ENCODE results near the gene LRRC2.

The LRRC2 gene

GRCh38 chr3:46566040-46566641, at the start of gene LRRC2:
LRRC2 (minus strand) TSS chr3:46566302; CDS start chr3:46551591, 14,711 bp downstream.
- peak; percentile 17 for DNase-seq
- H3F3A ChIP-seq (ENCODE audit: insufficient read depth, low read length) = no peaks in the 10 kb centered on the region
- peak within 1 kb of the TSS; percentile 66 for H2AFZ ChIP-seq (ENCODE audit: low read length)
- H3K36me3 ChIP-seq (replicated peaks; ENCODE audit: insufficient read depth, low read length) = no peaks in the 10 kb centered on the region
- TF ChIP-seq CTCF (IDR thresholded peaks at IDR 0.05; ENCODE audit: low read length) (no peak), EZH2 (optimal IDR thresholded peaks at IDR 0.05; ENCODE audit: low read depth, low read length) (no peak), EZH2phosphoT487 (IDR thresholded peaks at IDR 0.05; ENCODE audit: low read length) (no peak)
- H3K9me3 ChIP-seq (replicated peaks; ENCODE audit: insufficient read depth, low read length) = no peaks in the 10 kb centered on the region
- H3K9ac ChIP-seq (ENCODE audit: low read length) = peak within 1 kb of the TSS; percentile 37; the same call in 1 of the 2 replicates
- H3K4me2 ChIP-seq (ENCODE audit: low read depth, low read length) = peak within 1 kb of the TSS; percentile 76
- no peaks in the 10 kb centered on the region for H4K20me1 ChIP-seq (ENCODE audit: insufficient read depth, low read length)
- no peaks in the 10 kb centered on the region for H3K9me2 ChIP-seq (replicated peaks; ENCODE audit: insufficient read depth, low read length)
- H3K79me2 ChIP-seq (ENCODE audit: low read length) = no peaks in the 10 kb centered on the region
- H3K4me3 ChIP-seq (ENCODE audit: low read length) = peak within 1 kb of the TSS; percentile 62
- H3K27ac ChIP-seq (ENCODE audit: low read length) = no peak within 1 kb of the TSS
- H3K4me1 ChIP-seq (ENCODE audit: low read length) = 0 out of 2 replicates have a peak, but pooled peaks cover 3% of the 10 kb centered on the region
- no peaks in the 10 kb centered on the region for H3K27me3 ChIP-seq (replicated peaks; ENCODE audit: insufficient read depth, low read length)

GRCh38 chr3:46615050-46615775, 49.1 kb upstream of the LRRC2 start:
- no peak for TF ChIP-seq EZH2phosphoT487 (IDR thresholded peaks at IDR 0.05; ENCODE audit: low read length)
- no peak for TF ChIP-seq CTCF (IDR thresholded peaks at IDR 0.05; ENCODE audit: low read length)
- no peak for TF ChIP-seq EZH2 (optimal IDR thresholded peaks at IDR 0.05; ENCODE audit: low read depth, low read length)
- no peaks in the 10 kb centered on the region for H3K36me3 ChIP-seq (replicated peaks; ENCODE audit: insufficient read depth, low read length)
- no peaks in the 10 kb centered on the region for H3K27me3 ChIP-seq (replicated peaks; ENCODE audit: insufficient read depth, low read length)
- H3F3A ChIP-seq (ENCODE audit: insufficient read depth, low read length) = no peaks in the 10 kb centered on the region
- no peaks in the 10 kb centered on the region for H3K79me2 ChIP-seq (ENCODE audit: low read length)
- no peaks in the 10 kb centered on the region for H3K4me1 ChIP-seq (ENCODE audit: low read length)
- no peak overlapping the region for H2AFZ ChIP-seq (ENCODE audit: low read length)
- DNase-seq = no peak
- H3K9me2 ChIP-seq (replicated peaks; ENCODE audit: insufficient read depth, low read length) = no peaks in the 10 kb centered on the region
- no peak overlapping the region for H3K4me2 ChIP-seq (ENCODE audit: low read depth, low read length)
- no peaks in the 10 kb centered on the region for H4K20me1 ChIP-seq (ENCODE audit: insufficient read depth, low read length)
- no peaks in the 10 kb centered on the region for H3K9me3 ChIP-seq (replicated peaks; ENCODE audit: insufficient read depth, low read length)
- H3K27ac ChIP-seq (ENCODE audit: low read length) = no peak overlapping the region
- H3K4me3 ChIP-seq (ENCODE audit: low read length) = no peak overlapping the region
- no peak overlapping the region for H3K9ac ChIP-seq (ENCODE audit: low read length)

- TF ChIP-seq EZH2phosphoT487 (IDR thresholded peaks at IDR 0.05; ENCODE audit: low read length) = no peak
- TF ChIP-seq EZH2 (optimal IDR thresholded peaks at IDR 0.05; ENCODE audit: low read depth, low read length) = no peak
- TF ChIP-seq CTCF (IDR thresholded peaks at IDR 0.05; ENCODE audit: low read length) = no peak
- Histone ChIP-seq H3K9ac (ENCODE audit: low read length) (no peak overlapping the region), H3K27ac (ENCODE audit: low read length) (no peak overlapping the region), H4K20me1 (ENCODE audit: insufficient read depth, low read length) (no peaks in the 10 kb centered on the region), H3F3A (ENCODE audit: insufficient read depth, low read length) (no peaks in the 10 kb centered on the region), H3K4me1 (ENCODE audit: low read length) (no peaks in the 10 kb centered on the region), H3K9me3 (replicated peaks; ENCODE audit: insufficient read depth, low read length) (no peaks in the 10 kb centered on the region), H3K36me3 (replicated peaks; ENCODE audit: insufficient read depth, low read length) (no peaks in the 10 kb centered on the region), H3K27me3 (replicated peaks; ENCODE audit: insufficient read depth, low read length) (no peaks in the 10 kb centered on the region), H3K9me2 (replicated peaks; ENCODE audit: insufficient read depth, low read length) (no peaks in the 10 kb centered on the region), H3K4me2 (ENCODE audit: low read depth, low read length) (no peak overlapping the region), H2AFZ (ENCODE audit: low read length) (no peak overlapping the region), H3K79me2 (ENCODE audit: low read length) (no peaks in the 10 kb centered on the region), H3K4me3 (ENCODE audit: low read length) (no peak overlapping the region)
- DNase-seq = no peak
Measured at GRCh38 chr3:46614431-46614830, 48.3 kb upstream of the LRRC2 start.
